Right kidney (tissue), 9 donors: Measurements from ENCODE around the gene CEP162.
"Not testable (repeated sequence)": the region's sequence is repeated elsewhere in the genome, so short reads cannot be mapped to it uniquely, and the experiment has no call there.

ENCODE experiments used
- DNase-seq: peaks from one replicate; pipeline ENCODE4 v3.0.0-alpha.2; 2016
- long read RNA-seq, 8 donors: transcript quantifications; one replicate each; lab custom pipeline, GENCODE V29; 2026

The CEP162 gene, protein sequence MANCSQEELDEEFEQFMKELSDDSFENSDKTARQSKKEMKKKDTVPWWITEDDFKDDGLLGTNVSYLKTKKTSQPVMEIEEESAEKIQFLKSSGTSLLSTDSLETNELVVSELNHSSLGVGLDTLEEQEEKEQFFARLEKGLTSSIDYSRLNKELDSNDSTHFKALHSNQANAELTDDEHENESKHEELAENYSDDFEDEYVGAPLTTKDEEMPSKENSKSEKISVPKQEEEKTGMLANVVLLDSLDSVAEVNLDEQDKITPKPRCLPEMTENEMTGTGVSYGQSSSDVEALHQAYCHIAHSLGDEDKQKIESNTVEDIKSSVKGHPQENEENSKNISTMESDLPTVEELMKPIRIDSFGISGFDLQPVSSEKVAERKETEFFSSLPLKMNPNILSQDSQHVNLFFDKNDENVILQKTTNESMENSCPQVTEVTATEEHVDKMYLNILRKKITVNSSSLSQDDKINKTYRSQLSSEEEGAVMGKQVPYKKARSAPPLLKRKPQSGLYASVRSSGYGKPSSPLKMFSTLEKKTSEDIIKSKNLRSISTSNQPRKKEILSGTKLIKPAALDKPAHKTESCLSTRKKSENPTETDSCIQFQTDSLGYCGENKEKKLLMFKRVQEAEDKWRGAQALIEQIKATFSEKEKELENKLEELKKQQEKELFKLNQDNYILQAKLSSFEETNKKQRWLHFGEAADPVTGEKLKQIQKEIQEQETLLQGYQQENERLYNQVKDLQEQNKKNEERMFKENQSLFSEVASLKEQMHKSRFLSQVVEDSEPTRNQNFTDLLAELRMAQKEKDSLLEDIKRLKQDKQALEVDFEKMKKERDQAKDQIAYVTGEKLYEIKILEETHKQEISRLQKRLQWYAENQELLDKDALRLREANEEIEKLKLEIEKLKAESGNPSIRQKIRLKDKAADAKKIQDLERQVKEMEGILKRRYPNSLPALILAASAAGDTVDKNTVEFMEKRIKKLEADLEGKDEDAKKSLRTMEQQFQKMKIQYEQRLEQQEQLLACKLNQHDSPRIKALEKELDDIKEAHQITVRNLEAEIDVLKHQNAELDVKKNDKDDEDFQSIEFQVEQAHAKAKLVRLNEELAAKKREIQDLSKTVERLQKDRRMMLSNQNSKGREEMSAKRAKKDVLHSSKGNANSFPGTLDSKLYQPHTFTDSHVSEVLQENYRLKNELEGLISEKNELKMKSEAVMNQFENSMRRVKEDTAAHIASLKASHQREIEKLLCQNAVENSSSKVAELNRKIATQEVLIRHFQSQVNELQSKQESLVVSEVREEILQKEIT (N-terminal part only)
- long read RNA-seq, donor 1 = 0 reads
- long read RNA-seq, donor 2 = 0 reads
- long read RNA-seq, donor 3, partial matches to known transcripts = 0 of 1 reads
- long read RNA-seq, donor 3, other reads (novel, unspliced or antisense) = 0 of 1 reads
- long read RNA-seq, donor 4, partial matches to known transcripts = 6 of 7 reads
- long read RNA-seq, donor 4, other reads (novel, unspliced or antisense) = 0 of 7 reads
- long read RNA-seq, donor 5, full-length matches to known transcripts = 1 of 1 reads
- long read RNA-seq, donor 5, partial matches to known transcripts = 0 of 1 reads
- long read RNA-seq, donor 5, other reads (novel, unspliced or antisense) = 0 of 1 reads
- long read RNA-seq, donor 6 = 0 reads
- long read RNA-seq, donor 7 = 0 reads
- long read RNA-seq, donor 8, partial matches to known transcripts = 0 of 1 reads
- long read RNA-seq, donor 8, other reads (novel, unspliced or antisense) = 0 of 1 reads

- peak; percentile 99 for DNase-seq
These were observed at the start of gene CEP162 for GRCh38 chr6:84227434-84228197. Gene CEP162 (minus strand): TSS chr6:84227643. CDS start chr6:84226393, 1,250 bp downstream.

DNA sequence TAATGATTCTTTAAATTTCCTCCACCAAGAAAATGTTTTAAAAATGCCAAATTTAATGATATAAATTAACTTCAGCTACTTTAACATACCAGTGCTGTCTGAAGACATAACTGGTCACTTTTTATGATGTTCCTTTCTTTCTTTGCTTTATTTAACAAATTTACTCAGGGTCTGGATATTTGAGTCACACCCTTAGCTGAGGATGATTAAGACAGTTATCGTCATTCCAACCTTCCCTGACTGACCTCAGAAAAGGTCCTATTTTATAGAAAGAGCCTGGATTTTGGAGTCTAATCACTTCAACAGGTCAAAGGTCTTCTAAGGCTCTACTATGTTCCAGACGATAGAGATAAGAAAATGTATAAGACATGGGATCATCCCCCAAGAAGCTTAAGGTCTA lies 47.4 kb upstream of the CEP162 start:
- DNase-seq = no peak

GRCh38 chr6:84273048-84273809 lies 45.8 kb upstream of the CEP162 start:
- DNase-seq = no peak

DNA sequence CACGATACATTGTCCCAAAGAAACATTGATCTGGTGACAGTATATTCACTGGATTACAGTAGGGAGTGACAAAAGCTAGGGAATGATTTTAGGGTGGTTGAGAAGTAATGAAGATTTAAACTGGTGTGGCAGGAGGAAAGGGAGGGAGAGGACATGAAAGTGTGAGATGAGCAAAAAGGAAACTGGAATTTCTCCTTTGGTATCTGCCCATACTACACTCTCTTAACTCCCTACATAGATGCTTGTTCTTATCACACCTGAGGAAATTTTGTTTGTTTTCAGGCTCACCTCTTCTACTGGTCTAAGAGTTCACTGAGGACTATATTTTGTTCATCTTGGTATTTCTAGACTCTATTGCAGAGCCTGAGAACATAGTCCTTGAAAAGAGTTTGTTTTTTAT lies 44.9 kb upstream of the CEP162 start:
- no peak for DNase-seq

GRCh38 chr6:84271061-84271716 lies 43.7 kb upstream of the CEP162 start:
- no peak for DNase-seq

DNA sequence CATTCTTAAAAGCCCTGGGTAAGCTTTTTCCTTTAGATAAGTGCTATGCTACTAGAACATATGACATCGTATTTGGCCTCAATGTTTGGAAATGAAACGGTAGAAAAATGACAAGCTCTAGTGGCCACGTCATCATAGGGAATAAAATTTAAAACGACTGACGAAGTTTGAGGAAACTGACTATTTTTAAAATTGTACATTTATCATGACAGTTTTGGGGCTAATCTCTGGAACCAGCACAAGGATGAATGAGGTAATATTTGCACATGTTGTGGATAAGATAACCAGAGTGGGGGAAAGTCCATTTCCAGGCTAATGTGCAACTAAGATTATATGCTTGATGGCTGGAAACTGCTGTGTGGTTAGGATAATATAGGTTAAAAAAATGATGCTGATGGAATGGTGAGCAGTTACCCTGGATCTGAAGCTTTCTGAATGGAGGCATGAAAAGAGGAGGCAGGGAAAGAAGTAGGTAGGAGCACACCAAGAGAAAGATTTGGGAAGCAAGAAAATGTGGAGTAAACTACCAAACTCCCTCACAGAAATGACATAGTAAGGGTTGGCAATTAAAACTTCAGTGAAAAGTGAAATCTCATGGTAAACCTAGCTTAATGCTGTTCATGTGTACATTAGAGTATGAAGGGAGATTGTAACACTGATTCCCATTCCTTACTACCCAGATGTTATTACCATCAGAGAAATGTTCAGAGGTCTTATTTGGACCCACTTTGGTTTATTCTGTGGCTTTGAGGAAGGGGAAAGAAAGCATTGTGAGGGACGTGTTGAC lies 42.7 kb upstream of the CEP162 start:
- DNase-seq = no peak

DNA sequence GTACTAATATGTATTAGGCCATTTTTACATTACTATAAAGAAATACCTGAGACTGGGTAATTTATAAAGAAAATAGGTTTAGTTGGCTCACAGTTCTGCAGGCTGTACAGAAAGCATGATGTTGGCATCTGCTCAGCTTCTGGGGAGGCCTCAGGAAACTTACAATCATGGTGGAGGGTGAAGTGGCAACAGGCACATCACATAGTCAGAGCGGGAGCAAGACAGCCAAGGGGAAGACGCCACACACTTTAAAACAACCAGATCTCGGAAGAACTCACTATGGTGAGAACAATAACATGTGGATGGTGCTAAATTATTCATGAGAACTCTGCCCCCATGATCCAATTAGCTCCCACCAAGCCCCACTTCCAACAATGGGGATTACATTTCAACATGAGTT lies 41.3 kb upstream of the CEP162 start:
- DNase-seq = no peak

GRCh38 chr6:84263557-84263956 lies 36.1 kb upstream of the CEP162 start:
- no peak for DNase-seq

DNA sequence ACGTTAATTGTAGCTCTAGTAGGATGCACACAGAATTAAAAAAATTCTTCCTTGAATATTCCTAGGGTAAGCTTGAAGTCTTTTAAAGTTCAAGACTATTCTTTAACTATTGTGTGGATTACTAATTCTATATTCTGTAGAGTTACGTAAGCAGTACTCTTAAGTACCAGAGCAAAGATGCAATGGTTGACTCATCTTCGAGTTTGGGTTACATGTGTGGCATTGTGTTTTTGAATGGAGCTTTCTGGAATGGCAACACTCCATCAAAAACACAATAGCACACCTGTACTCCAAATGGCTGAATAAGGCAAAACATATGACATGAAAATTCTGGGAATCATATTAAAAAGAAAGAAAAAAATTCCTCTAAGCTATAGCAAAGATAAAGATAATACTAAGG lies 33.5 kb upstream of the CEP162 start:
- DNase-seq = no peak

- DNase-seq = no peak
These were observed 32.8 kb upstream of the CEP162 start for GRCh38 chr6:84260196-84260595.

- no peak for DNase-seq
These were observed 31.4 kb upstream of the CEP162 start for GRCh38 chr6:84258866-84259265.

DNA sequence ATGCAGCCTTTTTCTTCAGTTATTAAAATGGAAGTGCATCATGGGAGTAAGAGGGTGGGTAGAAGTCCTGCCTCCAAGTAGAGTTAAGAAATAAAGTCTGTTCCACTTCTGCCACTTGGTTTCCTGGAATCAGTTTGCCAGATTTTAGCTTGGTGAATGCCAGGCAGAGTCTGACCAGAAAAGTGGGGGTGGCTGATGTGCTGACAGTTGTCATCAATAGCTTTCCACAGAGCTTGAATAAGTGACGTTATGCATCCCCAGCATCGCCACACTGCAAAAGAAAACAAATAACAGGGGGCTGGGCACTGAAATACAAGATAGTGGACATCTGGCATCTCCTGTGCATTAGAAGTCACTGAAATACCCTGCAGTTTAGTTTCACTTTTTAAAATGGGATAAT lies 30.8 kb upstream of the CEP162 start:
- no peak for DNase-seq

DNA sequence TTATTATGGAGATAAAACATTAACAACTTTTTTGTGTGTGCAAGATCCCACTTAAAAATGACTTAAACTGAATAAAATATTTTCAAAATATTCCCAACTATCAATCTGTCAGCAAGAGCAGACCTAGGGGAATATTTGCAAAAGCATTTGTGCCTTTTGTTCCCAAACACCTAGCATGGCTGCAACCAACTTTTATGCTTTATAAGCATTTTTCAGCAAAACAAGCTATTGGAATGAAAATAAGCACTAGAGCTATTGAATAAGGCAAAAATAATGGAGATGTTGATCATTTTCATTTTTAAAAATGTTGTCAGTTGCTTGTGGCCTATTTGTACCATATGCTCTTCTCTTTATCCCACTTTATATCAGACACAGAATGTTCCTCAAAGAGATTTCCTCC lies 28.2 kb upstream of the CEP162 start:
- no peak for DNase-seq

DNA sequence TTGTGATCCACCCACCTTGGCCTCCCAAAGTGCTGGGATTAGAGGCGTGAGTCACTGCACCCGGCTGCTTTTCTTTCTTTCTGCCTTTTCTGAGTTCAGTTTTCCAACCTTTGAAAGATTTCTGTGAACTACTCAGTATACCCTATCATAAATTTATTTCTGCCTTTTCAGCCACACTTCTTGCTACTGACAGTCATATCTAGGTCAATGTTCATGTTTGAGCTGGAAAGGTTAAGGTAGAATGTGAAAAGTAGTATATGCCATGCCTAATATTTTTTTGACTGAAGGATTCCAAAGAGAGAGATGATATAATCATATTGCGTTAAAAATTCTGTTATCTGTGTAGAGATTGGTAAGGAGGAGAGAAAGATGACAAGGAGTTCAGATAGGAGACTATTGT lies 25.9 kb upstream of the CEP162 start:
- no peak for DNase-seq

DNA sequence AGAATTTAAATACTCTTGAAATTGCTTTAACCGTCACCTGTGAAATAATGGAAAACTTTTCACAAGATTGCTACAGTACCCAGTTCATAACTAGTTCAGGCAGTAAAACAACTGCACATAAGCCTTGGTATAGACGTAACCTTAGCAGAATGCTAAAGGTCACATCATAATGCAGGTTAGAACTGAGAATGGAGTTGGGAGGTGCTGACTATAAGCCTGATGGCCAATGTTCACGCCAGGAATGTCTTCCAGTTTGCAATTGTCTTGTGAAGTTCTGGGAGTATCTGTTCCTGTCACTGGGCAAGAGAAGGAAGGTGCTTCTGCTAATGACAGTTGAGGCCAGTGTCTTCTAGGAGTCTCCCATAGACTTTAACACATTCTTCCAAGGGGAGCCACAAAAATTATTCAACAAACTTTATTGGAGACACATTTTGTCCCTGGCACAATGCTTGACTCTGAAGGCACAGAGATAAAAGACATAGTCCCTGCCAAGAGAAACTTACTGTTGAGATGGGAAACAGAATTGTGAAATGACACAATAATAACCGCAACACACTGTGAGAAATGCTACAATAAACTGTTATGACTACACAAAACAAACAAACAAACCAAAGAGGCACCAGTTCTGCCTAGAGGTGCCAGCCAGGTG lies 24.6 kb upstream of the CEP162 start:
- no peak for DNase-seq

GRCh38 chr6:84249724-84250123 lies 22.3 kb upstream of the CEP162 start:
- no peak for DNase-seq

GRCh38 chr6:84244416-84245081 lies 17.1 kb upstream of the CEP162 start:
- DNase-seq = not testable (repeated sequence)
